RWPE2 (cell line): ENCODE measurements around the gene OR4K2.
"Not testable (repeated sequence)": the region's sequence is repeated elsewhere in the genome, so short reads cannot be mapped to it uniquely, and the experiment has no call there.

ENCODE experiments used
- ATAC-seq: fragments of 200-7000 bp; cut with Tn5 transposase; 3 replicates; pipeline ENCODE4 v1.9.1; 2021; ENCODE audit warnings: low read depth
- DNase-seq: peaks from one replicate; pipeline ENCODE4 v3.0.0-alpha.2; 2020; ENCODE audit warnings: low spot score
- H3K27ac ChIP-seq: fragments of 450-650 bp; 2 replicates; pipeline ENCODE4 v1.5.1; 2017; ENCODE audit warnings: mild to moderate bottlenecking; ENCODE audit not compliant: poor library complexity, severe bottlenecking
- H3K27me3 ChIP-seq: fragments of 250-450 bp; sonication (Bioruptor Pico); 2 replicates; pipeline ENCODE4 v1.5.1; 2021; ENCODE audit warnings: mild to moderate bottlenecking, moderate library complexity; ENCODE audit not compliant: insufficient read depth, poor library complexity, severe bottlenecking
- H3K36me3 ChIP-seq: fragments of 250-450 bp; sonication (Bioruptor Pico); 2 replicates; pipeline ENCODE4 v1.5.1; 2020; ENCODE audit warnings: low read depth, mild to moderate bottlenecking, moderate library complexity
- H3K4me1 ChIP-seq: fragments of 250-450 bp; sonication (Bioruptor Pico); 2 replicates; pipeline ENCODE4 v1.5.1; 2021; ENCODE audit warnings: mild to moderate bottlenecking, moderate library complexity; ENCODE audit not compliant: insufficient read depth, poor library complexity, severe bottlenecking
- H3K4me3 ChIP-seq: fragments of 250-450 bp; sonication (Bioruptor Pico); 2 replicates; pipeline ENCODE4 v1.5.1; 2021; ENCODE audit warnings: mild to moderate bottlenecking, moderate library complexity; ENCODE audit not compliant: severe bottlenecking
- H3K9me3 ChIP-seq: fragments of 250-450 bp; sonication (Bioruptor Pico); 2 replicates; pipeline ENCODE4 v1.5.1; 2021; ENCODE audit warnings: mild to moderate bottlenecking, moderate library complexity; ENCODE audit not compliant: severe bottlenecking
- TF ChIP-seq, protein P1 (sequence below): fragments of 450-650 bp; IDR thresholded peaks from one replicate; pipeline ENCODE4 v1.5.1; 2017; ENCODE audit warnings: mild to moderate bottlenecking, moderate library complexity; ENCODE audit not compliant: poor library complexity, severe bottlenecking

OR4K2 gene, protein sequence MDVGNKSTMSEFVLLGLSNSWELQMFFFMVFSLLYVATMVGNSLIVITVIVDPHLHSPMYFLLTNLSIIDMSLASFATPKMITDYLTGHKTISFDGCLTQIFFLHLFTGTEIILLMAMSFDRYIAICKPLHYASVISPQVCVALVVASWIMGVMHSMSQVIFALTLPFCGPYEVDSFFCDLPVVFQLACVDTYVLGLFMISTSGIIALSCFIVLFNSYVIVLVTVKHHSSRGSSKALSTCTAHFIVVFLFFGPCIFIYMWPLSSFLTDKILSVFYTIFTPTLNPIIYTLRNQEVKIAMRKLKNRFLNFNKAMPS

DNA sequence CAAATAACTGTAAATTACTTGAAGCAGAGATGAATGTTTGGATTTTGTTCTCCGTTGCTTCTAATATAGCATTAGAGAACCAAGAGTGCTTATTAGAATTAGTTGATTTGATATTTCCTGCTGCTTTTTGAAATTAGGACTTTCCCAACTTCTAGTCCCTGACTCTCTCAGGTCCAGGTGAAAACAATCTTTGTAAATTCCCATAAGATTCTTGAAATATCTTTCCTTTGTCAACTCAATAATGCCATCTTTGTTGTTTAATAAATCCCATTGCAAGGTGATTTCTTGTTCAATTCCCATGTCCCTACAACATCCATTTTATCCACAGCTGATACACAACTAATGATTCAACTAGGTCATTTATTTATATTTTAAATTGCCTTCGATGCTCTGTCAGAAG, at the start of gene OR4K2:
TSS of gene OR4K2 (plus strand) at position 301 of the 400 bp plus-strand sequence. CDS start 1,126 bp downstream, outside the sequence.
- H3K27ac ChIP-seq, result no peak within 1 kb of the TSS
- no peak within 1 kb of the TSS for H3K4me3 ChIP-seq
- no peak for DNase-seq
- H3K9me3 ChIP-seq, result no peaks in the 10 kb centered on the region
- H3K36me3 ChIP-seq, result no peaks in the 10 kb centered on the region
- TF ChIP-seq, protein P1, sequence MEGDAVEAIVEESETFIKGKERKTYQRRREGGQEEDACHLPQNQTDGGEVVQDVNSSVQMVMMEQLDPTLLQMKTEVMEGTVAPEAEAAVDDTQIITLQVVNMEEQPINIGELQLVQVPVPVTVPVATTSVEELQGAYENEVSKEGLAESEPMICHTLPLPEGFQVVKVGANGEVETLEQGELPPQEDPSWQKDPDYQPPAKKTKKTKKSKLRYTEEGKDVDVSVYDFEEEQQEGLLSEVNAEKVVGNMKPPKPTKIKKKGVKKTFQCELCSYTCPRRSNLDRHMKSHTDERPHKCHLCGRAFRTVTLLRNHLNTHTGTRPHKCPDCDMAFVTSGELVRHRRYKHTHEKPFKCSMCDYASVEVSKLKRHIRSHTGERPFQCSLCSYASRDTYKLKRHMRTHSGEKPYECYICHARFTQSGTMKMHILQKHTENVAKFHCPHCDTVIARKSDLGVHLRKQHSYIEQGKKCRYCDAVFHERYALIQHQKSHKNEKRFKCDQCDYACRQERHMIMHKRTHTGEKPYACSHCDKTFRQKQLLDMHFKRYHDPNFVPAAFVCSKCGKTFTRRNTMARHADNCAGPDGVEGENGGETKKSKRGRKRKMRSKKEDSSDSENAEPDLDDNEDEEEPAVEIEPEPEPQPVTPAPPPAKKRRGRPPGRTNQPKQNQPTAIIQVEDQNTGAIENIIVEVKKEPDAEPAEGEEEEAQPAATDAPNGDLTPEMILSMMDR, result no peak
- peaks cover 13% of the 10 kb centered on the region for H3K27me3 ChIP-seq
- no peaks in the 10 kb centered on the region for H3K4me1 ChIP-seq
- no peak for ATAC-seq

DNA sequence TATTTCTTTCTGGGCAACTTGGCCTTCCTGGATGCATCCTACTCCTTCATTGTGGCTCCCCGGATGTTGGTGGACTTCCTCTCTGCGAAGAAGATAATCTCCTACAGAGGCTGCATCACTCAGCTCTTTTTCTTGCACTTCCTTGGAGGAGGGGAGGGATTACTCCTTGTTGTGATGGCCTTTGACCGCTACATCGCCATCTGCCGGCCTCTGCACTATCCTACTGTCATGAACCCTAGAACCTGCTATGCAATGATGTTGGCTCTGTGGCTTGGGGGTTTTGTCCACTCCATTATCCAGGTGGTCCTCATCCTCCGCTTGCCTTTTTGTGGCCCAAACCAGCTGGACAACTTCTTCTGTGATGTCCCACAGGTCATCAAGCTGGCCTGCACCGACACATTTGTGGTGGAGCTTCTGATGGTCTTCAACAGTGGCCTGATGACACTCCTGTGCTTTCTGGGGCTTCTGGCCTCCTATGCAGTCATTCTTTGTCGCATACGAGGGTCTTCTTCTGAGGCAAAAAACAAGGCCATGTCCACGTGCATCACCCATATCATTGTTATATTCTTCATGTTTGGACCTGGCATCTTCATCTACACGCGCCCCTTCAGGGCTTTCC, 47.2 kb upstream of the OR4K2 start:
- not testable (repeated sequence) for H3K27me3 ChIP-seq, H3K9me3 ChIP-seq, DNase-seq, ATAC-seq, H3K4me3 ChIP-seq, H3K36me3 ChIP-seq, H3K27ac ChIP-seq, H3K4me1 ChIP-seq

DNA sequence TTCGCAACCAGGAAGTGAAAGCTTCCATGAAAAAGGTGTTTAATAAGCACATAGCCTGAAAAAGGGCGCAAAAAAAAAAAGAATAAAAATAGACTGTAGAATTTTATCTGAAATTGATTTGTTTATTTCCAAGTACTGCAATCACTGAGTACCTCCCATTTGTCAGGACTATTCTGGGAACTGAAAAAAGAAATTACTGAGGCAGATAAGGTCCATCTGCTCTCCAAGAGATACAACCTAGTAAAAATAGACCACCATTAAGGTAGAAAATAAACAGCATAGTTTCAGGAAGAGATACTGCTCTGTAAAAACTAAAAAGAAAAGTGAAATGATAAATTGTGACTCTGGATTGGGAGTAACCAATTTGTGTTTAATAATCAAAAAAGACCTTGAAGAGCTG, 46.6 kb upstream of the OR4K2 start:
- no peak for ATAC-seq
- H3K9me3 ChIP-seq, result no peaks in the 10 kb centered on the region
- TF ChIP-seq, protein P1, result no peak
- H3K4me3 ChIP-seq, result no peak overlapping the region
- no peaks in the 10 kb centered on the region for H3K27me3 ChIP-seq
- H3K27ac ChIP-seq, result no peak overlapping the region
- H3K36me3 ChIP-seq, result no peaks in the 10 kb centered on the region
- DNase-seq, result no peak
- no peaks in the 10 kb centered on the region for H3K4me1 ChIP-seq

DNA sequence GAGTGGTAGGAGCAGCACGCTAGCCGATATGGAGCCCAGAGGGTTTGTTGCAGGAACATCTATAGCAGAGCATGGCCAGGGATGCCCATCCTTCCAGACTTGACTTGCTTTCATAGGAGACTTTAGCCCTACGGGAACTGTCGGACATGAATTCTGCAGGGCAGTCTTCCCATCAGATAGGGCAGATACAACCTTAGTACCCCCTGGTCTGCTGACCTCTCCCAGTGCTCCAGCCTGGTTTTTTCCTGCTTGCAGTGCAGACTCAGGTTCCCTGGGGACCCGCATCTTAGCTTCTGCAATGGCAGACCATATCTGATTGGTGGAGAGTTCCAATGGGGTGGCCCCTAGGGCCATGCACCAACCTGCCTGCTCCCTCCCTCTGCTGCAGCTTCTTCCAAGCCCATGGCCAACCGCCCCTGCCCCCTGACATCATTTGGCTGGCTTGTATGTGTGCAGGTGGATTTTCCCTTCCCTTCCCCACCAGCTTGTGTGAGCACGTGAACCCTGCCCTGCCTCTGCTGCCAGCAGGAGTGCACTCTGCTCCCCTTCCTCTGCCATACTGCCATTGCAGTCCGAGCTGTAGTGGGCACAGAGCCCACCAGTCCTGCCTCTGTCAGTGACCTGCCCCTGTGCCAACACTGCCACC, 40.6 kb upstream of the OR4K2 start:
- not testable (repeated sequence) for H3K9me3 ChIP-seq, H3K4me1 ChIP-seq, H3K4me3 ChIP-seq, H3K27ac ChIP-seq, H3K27me3 ChIP-seq, ATAC-seq, H3K36me3 ChIP-seq
- peak; percentile 19 for DNase-seq

DNA sequence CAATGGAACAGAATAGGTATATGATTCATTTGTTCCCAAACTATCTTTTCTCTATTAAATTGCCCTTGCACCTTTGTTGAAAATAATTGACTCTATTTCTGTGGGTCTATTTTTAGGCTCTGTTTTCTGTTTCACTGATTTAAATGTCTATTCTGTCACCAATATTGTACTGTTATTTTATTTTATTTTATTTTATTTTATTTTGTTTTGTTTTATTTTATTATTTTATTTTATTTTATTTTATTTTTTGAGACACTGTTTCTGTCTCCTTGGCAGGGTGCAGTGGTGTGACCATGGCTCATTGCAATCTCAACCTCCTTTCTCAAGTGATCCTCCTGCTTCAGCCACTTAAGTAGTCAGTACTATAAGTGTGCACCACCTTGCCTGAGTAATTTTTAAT, 36.5 kb upstream of the OR4K2 start:
- Histone ChIP-seq H3K9me3 (no peaks in the 10 kb centered on the region), H3K27me3 (peaks cover 4% of the 10 kb centered on the region), H3K36me3 (no peaks in the 10 kb centered on the region), H3K4me1 (no peaks in the 10 kb centered on the region), H3K4me3 (no peak overlapping the region), H3K27ac (no peak overlapping the region)
- ATAC-seq (no peak), DNase-seq (no peak)
- TF ChIP-seq, protein P1, result no peak
